NCI-H446 treated with DMSO at 0.1 percent for 48 hours (cell line): ENCODE measurements around the gene TCF4.
A peak's percentile ranks its signal among the peaks of the same experiment; 100 is the strongest.

Source experiments
- DNase-seq: peaks from one replicate; lab custom pipeline; 2025; lab: John Stamatoyannopoulos, UW

Gene TCF4

DNA sequence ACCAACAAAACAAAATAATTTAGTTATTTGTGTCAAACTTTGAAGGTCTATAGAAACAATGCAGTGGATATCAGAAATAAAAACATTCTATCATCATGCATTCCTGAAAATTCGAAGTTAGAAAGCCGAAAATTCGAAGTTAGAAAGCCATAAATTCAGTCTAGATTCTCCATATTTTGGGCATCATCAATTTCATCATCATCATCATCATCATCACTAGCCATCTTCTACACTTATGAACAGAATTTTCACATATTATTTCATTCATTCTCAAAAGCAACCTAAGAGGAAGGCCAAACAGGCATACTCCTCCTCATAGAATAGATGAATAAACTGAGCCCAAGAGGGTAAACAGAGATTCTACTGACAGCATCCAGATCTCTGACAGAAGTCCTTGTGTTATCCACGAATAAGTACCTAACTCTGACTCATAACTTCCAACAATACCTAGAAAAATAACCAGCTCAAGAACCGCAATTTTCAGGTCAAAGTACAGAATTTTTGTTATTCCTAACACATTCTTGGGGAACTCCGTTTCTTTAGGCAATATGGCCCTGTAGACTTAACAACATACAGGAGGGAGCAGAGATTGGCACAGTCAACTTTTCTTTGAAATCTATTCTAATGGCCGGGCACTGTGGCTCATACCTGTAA is 84.7 kb downstream of the TCF4 start:
- DNase-seq: no peak

DNA sequence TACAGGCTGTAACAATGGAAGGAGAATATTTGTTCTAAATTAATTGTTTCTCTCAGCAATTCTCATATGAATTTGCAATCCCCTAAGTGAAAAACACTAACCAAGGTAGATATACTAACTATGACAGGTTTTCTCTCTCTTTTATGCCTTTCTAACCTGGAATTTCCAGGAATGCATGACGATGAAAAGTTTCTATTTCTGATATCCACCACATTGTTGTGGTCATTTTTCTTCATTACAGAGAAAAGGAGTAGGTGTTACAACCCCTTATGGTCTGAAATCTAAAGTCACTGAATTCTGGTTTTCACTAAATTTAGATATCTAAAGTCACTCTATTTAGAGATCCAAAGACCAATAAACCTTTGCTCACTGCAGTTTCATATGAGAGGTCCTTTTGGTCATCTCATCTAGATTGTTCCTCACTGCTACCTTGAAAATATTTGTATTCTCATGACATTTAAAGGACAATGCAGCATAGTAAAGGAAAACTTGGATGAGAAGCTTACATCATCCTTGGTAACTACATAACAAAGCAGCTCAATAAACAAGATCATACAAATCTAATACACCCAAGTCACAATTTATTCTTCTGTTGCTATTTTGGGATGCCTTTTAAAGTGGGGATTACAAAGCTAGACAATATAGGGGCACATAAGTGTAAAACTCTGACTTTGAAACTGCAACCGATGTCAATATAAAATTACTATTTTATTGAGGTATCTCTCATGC is 85.8 kb downstream of the TCF4 start:
- no peak for DNase-seq

DNA sequence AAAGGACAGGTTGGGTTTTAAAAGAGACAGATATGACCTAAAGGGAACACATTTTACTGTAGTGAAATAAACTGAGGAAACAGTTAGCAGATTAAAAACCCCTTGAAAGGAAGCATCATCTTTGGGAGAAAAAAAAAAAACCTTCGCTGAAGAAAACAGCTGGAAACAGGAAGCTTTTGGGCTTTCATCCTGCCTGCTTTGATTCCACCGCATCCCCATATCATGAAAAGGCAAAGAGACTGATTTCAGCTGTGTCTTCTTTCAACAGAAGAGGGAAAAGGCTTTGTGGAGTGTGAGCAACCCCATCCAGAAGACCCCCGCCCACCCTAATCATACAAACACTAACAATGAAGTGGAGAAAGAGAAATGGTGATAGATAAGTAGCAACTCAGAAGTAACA is 86.4 kb downstream of the TCF4 start:
- no peak for DNase-seq

DNA sequence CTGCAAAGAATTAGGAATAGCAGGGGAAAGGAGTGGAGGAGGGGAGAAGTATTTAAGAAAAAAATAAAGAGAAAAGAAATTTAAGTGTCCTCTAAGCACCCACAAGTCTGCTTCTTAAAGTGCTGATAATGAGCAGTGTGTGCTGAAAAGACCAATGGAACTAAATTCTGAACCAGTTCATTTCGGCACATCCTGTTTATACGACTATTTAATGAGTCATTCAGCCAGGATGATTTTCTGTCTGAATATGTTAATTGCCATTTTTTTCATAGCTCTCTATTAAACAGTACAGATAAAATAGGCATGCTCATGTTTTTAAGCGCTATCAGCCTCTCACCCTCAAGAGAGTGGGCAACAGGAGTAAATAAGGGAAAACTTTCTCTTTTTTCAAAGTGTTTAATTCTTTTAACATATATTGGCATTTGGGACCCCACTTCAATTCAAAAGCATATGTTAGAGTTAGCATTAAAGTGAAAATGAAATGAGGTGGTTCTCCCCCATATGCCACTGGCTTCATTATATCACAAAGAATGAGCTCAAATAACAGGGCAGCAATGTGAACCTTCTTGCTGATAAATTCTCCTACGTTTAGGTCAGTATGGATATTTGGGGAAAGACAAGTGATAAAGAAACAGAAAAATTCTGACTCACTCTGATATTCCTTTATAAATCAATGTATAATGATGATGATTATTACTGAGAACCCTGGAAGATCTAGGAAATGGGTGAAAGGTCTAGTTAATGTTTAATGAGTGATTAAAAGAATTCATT is 87.5 kb downstream of the TCF4 start:
- DNase-seq: peak; percentile 21

DNA sequence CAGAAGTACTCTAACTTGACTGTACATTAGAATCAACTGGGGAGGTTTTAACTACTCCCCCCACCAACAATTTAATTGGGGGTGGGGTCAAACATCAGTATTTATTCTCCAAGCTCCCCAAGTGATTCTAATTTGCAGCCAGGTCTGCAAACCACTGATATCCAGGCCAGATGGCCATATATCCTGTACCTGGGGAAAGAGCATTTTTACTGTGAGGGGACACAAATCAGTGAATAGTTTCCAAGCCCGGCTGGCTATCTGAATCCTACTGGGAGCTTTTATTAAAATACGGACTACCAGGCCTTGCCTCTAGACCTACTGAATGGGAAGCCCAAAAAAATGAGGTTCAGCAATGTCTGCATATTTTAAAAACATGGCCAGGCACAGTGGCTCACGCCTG is 88.5 kb downstream of the TCF4 start:
- no peak for DNase-seq

DNA sequence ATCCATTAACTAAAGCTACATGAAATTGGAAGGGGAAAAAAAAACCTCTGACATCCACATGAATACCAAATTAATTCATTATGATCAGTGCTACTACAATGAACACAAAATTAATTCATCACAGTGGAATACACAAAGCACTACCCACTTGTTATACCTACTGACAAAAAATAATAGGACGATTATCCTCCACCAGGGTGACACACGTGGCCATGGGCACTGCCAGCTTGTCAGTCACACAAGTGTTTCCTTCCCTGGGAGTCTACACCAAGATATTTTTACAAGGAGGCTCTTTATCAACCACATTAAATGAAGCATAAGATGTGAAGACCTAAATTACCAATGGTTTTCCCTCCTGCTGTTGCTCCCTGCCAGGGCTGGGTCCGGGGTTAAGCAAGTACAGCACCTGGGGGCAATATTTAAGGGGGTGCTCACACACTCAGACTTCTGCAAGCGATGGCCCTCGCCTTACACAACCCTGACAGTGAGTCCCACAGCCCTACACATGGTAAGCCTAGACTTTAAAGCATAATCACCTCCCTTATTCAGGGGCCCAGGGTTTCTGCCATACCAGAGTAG is 90.1 kb downstream of the TCF4 start:
- DNase-seq: no peak

DNA sequence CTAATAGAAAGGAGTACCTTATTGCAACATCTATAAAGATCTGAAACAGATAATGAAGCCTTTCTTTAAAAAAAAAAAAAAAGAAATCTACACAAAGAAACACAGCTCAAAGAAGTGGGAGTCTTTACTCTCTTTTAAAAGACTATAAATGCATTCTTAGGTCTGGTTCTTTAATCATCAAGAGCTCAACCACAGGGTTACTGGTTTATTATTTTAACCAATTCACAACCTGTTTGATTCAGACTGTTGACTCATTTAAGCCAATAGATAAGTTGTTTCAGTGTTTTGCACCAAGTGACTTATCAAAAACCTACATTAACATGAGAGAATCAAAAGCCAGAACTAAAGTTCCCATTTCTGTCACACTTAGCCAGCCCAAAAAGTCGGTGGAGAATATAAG is 93.1 kb downstream of the TCF4 start:
- no peak for DNase-seq

DNA sequence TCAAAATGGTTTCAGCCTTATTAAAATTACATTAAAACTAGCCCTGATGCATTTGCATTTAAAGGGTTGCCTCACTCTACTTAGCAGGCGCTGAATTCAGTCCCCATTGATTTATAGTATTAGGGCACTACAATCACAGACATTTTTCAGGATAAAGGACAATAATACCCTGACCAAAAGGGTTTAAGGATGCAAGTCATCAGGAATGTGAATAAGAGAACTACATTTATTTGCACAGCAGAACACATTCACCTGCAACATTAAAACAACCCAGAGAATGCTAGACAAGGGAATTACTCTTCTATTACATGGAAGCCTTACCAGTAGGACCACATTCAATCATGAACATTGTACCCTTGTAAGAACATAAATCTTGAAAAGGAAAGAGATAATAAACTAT is 93.6 kb downstream of the TCF4 start:
- DNase-seq: no peak

DNA sequence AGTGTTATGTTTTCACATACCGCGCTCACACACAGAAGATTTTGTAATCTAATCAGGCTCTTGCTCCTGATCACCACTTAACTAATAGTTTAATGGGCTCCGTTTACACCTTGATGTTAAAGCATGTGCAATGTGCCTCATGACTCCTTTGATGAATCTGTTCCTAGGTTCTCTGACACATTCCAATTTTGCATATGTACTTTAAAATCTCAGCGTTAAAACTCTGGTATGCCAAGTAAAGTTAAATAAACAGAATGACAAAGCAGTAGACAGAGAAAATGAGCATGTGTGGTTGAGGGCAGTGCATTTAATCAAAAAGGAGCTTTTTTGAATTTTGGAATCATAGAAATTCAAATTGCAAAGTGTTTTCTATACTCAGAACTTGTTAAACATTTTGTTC is 96.4 kb downstream of the TCF4 start:
- DNase-seq: no peak

DNA sequence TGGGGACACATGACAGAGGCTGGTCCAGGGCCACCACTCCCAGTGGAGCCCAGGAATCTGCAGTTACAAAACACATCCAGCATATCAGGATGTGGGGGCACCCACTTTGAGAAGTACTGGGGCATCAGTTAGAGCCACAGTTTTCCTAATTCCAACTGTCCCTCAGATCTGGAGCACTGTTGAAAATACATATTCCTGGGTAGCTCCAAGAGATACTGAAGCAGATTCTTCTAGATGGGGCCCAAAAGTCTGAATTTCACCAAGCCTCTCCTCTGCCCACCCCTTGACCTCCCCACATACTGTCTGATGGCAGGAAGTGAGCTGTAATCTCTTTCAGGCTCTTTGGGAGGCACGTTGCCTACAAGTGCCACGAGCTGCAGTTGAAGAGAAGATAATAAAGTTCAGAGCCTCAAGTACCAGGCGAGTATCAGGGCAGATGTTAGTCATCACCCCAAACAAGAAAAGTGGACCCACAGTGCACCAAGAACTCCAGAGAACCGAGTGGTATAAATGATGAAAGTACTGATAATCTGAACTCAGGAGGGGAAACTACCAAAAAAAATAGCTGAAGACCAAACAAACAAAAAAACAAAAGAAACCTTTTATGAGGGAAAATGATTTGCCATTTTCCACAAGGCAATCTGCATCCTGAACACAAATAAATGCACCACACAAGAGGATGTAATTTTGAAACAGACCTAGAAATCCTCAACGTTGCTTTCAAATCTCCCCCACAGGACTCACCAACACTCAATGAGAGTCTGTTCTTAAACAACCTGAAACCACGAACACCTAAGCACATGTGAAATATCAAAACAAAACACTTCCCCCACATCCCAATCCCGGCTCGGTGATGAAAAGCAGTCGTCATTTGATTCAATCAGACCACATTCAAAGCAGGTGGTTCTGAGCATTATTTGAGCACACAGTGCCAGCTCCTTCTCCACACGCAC is 98.7 kb downstream of the TCF4 start:
- DNase-seq: no peak

DNA sequence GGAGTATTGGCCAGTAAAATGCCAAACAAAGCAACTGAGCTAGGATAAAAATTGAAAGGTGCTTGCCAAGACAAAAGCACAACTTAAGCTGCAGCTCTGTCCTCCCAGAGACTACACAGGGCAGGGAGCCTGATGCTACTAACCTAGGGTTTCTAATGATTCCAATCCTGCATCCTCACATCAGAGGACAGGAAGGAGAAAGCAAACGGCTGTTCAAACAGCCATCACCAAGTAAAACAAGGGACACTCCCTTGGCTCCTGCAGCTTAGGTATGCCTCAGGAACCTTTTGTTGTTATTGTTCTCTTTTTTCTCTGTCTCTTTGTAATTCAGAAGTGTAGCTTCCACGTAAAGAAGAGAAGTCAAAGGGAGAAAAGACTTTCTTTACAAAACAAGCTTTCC is 99.5 kb downstream of the TCF4 start:
- no peak for DNase-seq

DNA sequence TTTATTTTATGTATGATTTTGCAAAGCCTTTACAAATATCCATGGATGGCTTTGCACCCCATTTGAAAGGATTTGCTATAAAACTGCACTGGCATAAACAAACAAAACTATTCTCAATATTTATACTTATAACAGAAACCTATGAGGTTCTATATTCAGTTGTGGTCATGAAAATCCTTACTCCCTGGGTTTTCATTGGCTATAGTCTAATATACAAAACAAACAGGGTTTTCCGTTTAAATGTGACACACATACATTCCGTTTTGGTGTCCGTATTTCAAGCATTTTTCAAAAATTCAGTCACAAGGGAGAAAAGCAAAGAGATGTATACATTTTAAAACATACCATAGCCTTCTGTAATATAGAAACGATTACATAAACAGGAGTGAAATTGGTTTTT is 100.0 kb downstream of the TCF4 start:
- no peak for DNase-seq

DNA sequence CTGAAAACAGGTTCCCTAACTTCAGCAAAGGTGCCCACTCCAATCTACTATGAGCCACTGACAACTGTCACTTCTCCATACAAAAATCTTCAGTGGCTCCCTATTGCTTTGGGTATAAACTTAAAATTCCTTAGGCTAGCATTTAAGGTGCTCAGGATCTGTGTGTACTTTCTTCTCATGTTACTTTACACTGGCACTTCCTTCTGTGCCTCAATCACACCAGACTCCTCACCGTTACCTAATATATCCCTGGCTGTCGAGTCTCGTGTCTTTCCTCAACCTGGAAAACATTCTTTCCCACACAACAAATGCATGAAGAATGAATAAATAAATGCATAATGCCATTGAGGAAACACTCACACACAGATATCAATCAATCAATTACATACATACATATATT is 101.1 kb downstream of the TCF4 start:
- no peak for DNase-seq

DNA sequence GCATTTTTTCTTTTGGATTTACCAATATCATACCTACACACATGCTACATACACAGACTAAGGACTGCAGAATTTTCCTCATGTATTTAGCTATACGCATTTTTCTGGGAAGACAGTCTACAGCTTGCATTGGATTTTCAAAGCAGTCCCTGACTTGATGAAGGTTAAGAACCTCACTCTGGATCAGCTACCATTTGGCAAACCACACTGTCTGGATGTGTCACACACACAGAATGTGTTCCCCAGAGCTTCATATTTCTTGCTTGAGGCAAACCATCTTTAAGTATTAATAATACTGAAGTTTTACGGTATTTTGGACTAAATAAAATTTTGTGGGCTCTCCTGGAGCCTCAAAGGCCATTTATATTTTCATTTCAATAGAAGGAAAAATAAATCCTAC is 102.3 kb downstream of the TCF4 start:
- no peak for DNase-seq

DNA sequence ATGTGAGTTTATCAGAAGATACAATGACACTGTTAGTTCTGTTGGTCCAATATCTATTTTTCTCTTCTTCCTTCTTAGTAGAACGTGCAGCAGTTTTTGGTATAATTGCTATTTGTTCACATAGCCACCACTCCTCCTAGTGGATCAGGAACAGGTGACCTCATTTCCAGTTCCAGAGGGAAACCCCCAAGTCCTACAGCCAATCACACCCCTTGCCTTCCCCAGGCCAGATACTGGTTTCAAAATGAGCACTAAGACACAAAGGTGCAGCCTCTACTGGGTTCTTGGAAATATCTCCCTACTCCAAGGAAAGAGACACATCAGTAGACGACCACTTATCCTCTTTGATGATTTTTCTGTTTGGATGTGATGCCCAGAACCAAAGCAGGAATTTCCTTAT is 103.2 kb downstream of the TCF4 start:
- no peak for DNase-seq

DNA sequence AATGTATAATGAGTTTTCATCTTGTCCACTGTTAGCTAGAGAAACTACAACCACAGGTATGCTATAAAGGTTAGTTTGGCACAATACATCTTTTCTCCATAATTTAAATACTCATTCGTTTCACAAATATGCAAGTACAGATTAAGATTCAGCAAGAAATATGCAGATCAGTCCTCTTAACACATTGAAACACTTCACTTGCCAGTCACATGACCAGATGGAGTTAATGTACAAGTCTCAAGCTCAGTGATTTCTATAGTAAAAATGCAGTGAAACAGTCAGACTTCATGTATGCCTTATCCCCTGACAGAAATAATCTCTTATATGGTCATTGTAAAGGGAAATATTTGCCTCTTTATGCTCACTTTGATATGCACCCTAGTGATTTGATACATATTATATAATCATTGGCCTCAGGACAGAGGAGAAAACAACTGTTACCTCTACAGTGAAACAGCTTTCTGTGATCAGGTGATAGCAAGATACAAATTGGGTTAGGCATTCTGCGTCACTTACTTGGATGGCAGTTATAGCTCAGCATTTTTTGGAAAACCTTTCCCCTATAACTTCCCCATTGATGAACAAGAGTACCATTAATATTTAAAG is 104.6 kb downstream of the TCF4 start:
- no peak for DNase-seq

DNA sequence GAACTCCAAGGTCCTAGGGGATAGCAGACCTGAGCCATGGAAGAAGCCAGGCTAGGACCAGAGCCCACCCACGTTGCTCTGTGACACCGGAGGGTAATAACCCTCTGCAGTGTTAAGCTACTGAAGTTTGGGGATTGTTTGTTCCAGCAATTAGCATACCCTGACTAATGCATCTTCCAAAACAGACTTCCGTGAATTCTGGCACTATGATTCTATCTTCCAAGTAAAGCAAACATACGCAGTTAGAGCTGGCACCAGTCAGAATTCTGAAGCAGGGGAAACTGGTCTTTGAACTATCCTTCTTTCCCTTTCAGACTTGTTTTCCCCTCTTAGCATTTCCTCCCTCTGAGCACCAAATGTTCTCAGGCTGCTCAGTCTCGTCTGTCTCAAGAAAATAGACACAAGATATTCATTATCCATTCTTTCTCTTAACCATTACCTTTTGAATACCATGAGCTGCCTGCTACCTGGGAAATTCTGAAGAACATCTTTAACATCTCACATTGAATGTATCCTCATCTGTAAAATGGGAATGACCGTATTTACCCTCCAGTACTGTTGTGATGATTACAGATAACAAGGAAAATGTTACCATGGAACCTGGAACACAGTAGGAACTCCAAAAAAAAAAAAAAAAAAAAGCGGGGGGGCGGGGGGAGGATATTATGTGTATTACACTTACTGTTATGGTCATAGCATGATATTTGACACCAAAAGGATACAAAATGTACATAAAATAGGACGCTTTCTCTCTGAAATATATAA is 108.2 kb downstream of the TCF4 start:
- DNase-seq: no peak

DNA sequence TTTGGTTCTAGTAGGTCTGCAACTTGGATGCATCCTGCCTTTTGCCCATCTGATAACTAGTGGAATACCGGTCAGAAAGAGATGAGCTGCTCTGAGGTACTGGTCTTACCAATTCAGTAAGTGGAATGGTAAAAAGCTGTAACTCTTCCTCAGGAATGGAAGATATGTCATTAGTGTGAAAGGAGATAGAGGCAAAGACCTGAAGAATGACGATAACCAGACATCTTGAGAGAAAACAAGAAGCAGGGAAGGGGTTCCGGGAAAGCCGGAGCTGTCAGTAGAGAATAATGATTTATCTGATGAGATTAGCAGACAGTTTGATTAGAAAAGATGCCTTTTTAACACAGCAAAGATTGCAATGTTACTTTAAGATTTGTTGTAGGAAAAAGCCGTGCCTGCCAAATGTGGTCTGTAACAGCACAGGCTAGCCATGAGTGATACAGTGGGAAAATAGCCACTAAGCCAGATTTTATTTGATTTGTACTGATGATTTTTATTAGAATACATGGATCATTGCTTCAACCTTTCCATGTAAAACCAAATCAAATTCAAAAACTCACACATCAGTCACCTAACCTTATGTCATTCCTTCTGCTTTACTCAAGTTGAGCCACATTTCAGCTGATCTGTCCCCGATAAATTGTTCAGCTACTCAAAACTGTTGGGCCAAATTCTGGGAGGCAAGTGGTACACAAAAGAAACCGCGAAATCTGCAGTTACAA is 110.0 kb downstream of the TCF4 start:
- DNase-seq: no peak

DNA sequence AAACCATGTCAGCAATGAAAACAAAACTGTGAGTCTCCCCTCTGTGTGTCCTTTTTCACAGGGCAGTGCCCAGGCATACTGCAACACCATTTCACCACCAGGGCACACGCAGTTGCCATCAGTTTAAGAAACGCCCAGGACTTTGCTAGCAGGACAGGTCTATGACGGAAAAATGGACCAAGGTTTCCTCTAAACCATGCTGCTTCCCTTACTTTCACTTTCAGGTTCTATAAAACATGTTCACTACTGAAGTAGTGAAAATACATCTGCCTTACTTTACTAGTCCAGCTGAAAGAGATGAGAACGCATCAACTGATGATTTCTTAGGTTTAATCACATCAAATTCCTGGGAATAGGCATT is 110.5 kb downstream of the TCF4 start:
- DNase-seq: no peak

DNA sequence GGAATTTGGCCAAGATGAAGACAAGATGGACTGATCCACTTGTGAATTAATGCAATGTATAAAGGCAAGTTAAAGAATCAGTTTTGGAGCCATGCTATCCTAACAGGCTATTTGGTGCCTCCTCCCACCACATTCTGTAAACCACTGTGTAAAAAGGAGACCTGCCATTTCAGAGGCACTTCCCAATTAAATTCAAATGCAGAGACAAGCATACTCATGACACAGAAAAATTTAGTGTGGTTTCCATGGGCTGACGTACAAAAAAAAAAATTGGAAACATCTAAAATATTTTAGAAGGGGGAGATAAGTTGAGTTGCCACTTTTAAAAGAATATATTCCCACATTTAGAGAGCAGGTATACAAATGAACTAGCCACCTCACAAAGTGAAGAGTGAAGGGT is 112.1 kb downstream of the TCF4 start:
- no peak for DNase-seq
